ENCODE data around the gene VSIR.

GRCh38 chr10:71769279-71769823 lies 4.0 kb downstream of the VSIR start:
- TF ChIP-seq CTCF (IDR thresholded peaks at IDR 0.05) (no peak), POLR2A (IDR thresholded peaks at IDR 0.05) (no peak)

All from testis (tissue), 2 donors.